ENCODE results near the gene OXCT1.

The OXCT1 gene

GRCh38 chr5:41878643-41879478, 8.6 kb upstream of the OXCT1 start:
- ATAC-seq (no peak), DNase-seq (ENCODE audit: low spot score in 2 of 2) (no peak)
- H3K4me3 Mint-ChIP-seq: no peak overlapping the region
- no peaks in the 10 kb centered on the region for H3K36me3 Mint-ChIP-seq
- H3K4me1 Mint-ChIP-seq: peaks cover 4% of the 10 kb centered on the region
- H3K9me3 Mint-ChIP-seq: no peaks in the 10 kb centered on the region
- H3K27ac Mint-ChIP-seq: no peak overlapping the region

DNA sequence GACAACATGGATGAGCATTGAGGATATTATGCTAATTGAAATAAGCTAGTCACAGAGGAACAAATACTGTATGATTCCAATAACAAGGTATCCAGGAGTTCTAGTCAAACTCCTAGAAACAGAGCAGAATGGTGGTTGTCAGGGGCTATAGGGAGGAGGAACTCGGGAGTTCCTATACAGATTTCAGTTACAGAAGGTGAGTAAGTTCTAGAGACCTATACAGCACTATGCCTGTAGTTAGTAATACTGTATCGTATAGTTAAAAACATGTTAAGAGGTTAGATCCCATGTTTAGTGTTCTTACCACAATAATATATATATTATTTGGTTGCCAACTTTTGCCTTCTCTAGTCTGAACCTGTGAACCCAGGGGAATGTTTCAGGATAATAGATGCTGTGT, 7.9 kb upstream of the OXCT1 start:
- Mint-ChIP-seq H3K27ac (no peak overlapping the region), H3K36me3 (no peaks in the 10 kb centered on the region), H3K4me1 (peaks cover 4% of the 10 kb centered on the region), H3K4me3 (no peak overlapping the region), H3K9me3 (no peaks in the 10 kb centered on the region)
- ATAC-seq: peak; percentile 36
- DNase-seq (ENCODE audit: low spot score in 2 of 2): no peak

DNA sequence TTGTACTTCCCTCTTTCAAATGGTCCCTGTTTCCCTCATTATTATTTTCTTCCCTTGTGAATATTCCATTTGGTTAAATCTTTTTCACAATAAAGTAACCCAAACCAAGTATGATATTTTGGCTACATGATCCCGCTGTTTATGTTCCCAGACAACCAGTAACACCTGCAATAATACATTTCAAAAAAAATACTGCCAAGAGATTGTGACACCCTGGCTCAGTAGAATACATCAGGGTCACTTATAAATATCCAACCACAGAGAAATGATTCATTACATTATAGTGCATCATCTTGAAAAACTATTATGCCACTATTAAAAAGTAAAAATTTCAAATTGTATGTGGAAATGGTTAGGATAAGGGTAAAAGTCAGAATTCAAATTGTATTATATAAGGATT, 7.2 kb upstream of the OXCT1 start:
- H3K27ac Mint-ChIP-seq: no peak overlapping the region
- H3K4me3 Mint-ChIP-seq: no peak overlapping the region
- no peaks in the 10 kb centered on the region for H3K36me3 Mint-ChIP-seq
- DNase-seq (ENCODE audit: low spot score in 2 of 2) (no peak), ATAC-seq (no peak)
- H3K9me3 Mint-ChIP-seq: no peaks in the 10 kb centered on the region
- H3K4me1 Mint-ChIP-seq: peaks cover 4% of the 10 kb centered on the region

DNA sequence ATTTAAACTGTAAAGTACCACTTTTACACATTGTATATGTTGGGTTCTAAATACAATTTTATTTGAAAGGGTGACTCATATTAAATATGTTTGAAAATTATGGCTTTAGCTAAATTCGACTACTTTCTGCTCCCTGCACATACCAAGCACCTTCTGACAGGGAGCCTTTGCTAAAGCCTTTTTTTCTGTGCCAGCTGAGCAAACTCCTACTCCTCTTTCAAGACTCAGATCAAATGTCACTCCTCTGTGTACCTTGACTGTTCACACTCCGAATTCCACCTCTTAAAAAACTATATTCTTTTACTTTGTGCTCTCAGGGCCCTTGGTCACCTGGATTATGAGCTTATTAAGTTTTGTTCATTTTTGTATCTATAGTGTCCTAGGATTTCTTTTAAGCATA, 6.5 kb upstream of the OXCT1 start:
- Mint-ChIP-seq H3K27ac (no peak overlapping the region), H3K36me3 (no peaks in the 10 kb centered on the region), H3K9me3 (no peaks in the 10 kb centered on the region), H3K4me3 (no peak overlapping the region), H3K4me1 (peaks cover 4% of the 10 kb centered on the region)
- DNase-seq (ENCODE audit: low spot score in 2 of 2) (no peak), ATAC-seq (no peak)

- Mint-ChIP-seq H3K4me3 (no peak overlapping the region), H3K27ac (no peak overlapping the region), H3K9me3 (no peaks in the 10 kb centered on the region), H3K36me3 (peaks cover 4% of the 10 kb centered on the region), H3K4me1 (peaks cover 12% of the 10 kb centered on the region)
- DNase-seq (ENCODE audit: low spot score in 2 of 2) (no peak), ATAC-seq (no peak)
Observed at GRCh38 chr5:41875121-41875520, 4.9 kb upstream of the OXCT1 start.

DNA sequence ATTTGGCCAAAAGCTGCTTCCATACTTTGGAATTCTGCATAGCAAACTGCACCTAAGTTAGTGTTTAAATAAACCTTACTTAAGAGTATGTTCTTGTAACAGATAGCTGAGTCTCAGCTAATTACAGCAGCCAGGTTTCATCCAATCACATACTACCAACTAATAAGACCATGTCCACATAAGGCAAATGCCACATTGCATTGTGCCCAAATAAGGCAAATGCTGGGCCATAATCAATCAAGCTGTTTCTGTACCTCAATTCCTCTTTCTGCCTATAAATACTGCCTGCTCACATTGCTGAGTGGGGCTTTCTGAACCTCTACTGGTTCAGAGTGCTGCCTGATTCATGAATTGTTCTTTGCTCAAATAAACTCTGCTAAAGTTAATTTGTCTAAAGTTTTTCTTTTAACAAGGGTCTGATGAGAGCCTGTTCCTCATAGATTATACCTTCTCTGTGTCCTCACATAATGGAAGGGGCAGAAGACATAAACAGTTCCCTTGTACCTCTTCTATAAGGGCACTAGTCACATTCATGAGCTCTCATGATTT, 4.4 kb upstream of the OXCT1 start:
- H3K4me1 Mint-ChIP-seq: peaks cover 12% of the 10 kb centered on the region
- H3K4me3 Mint-ChIP-seq: no peak overlapping the region
- no peak overlapping the region for H3K27ac Mint-ChIP-seq
- peaks cover 9% of the 10 kb centered on the region for H3K36me3 Mint-ChIP-seq
- DNase-seq (ENCODE audit: low spot score in 2 of 2) (no peak), ATAC-seq (no peak)
- no peaks in the 10 kb centered on the region for H3K9me3 Mint-ChIP-seq

GRCh38 chr5:41871852-41872251, 1.6 kb upstream of the OXCT1 start:
- Mint-ChIP-seq H3K4me1 (peaks cover 37% of the 10 kb centered on the region), H3K9me3 (no peaks in the 10 kb centered on the region), H3K4me3 (no peak overlapping the region), H3K36me3 (peaks cover 9% of the 10 kb centered on the region), H3K27ac (no peak overlapping the region)
- DNase-seq (ENCODE audit: low spot score in 2 of 2) (no peak), ATAC-seq (no peak)

GRCh38 chr5:41870627-41871048, 413 bp upstream of the OXCT1 start:
- H3K27ac Mint-ChIP-seq: peak overlapping the region; percentile 93
- no peak for DNase-seq (ENCODE audit: low spot score in 2 of 2)
- H3K36me3 Mint-ChIP-seq: peaks cover 9% of the 10 kb centered on the region
- H3K4me3 Mint-ChIP-seq: peak overlapping the region; percentile 93
- H3K4me1 Mint-ChIP-seq: peaks cover 47% of the 10 kb centered on the region
- ATAC-seq: no peak
- no peaks in the 10 kb centered on the region for H3K9me3 Mint-ChIP-seq

- Mint-ChIP-seq H3K27ac (peak overlapping the region; percentile 93), H3K36me3 (peaks cover 9% of the 10 kb centered on the region), H3K9me3 (no peaks in the 10 kb centered on the region), H3K4me3 (peak overlapping the region; percentile 93), H3K4me1 (peaks cover 57% of the 10 kb centered on the region)
- DNase-seq (ENCODE audit: low spot score in 2 of 2) (peak in 1 of 2 donors; percentile 7), ATAC-seq (no peak)
Observed at GRCh38 chr5:41869151-41869723, 988 bp downstream of the OXCT1 start.

DNA sequence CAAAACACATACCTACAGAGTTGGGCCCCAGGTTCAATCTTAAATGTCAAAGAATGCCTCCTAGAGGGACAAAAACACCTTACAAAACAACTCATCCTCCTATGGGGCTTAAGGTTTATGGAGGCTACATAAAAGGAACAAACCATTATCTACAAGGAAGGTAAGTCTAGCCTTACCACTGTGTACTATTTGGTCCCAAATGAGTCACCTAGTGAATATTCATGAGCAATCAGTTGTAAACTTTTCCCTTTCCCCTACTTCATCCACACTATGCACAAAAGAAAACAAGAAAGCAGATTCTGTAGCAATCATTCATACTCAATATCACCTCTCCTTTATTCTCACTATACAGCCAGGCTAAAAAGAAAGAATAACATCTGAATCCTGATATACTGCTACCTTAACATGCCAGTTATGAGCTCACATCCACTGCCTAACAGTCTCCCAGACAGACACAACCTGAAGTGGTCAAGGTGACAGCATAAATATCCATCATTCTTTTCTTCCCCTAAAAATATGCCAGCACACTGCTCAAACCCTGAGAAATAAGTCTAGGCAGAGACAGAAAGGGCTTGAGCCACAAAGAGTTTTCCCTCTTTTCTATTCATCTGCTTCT, 6.2 kb downstream of the OXCT1 start:
- peaks cover 66% of the 10 kb centered on the region for H3K4me1 Mint-ChIP-seq

DNA sequence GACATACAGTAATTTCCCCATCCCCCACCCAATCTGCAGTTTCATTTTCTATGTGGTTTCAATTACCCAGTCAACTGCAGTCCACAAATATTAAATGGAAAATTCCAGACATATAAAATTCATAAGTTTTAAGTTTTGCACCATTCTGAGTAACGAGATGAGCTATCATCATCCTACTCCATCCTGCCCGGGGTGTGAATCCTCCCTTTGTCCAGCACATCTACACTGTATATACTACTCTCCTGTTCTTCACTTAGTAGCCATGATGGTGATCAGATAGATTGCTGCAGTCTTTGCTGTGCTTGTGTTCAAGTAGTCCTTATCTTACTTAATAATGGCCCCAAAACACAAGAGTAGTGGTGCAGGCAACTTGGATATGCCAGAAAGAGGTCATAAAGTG, 11.3 kb downstream of the OXCT1 start:
- H3K27ac Mint-ChIP-seq: peak overlapping the region; percentile 91
- peaks cover 21% of the 10 kb centered on the region for H3K4me1 Mint-ChIP-seq
- H3K36me3 Mint-ChIP-seq: peaks cover 7% of the 10 kb centered on the region
- H3K9me3 Mint-ChIP-seq: no peaks in the 10 kb centered on the region
- DNase-seq (ENCODE audit: low spot score in 2 of 2) (no peak), ATAC-seq (peak; percentile 63)
- H3K4me3 Mint-ChIP-seq: peak overlapping the region; percentile 15

More for the DNA sequence above, 6.2 kb downstream of the OXCT1 start:
- Mint-ChIP-seq H3K4me3 (peak overlapping the region; percentile 17), H3K36me3 (peaks cover 7% of the 10 kb centered on the region), H3K9me3 (no peaks in the 10 kb centered on the region), H3K27ac (peak overlapping the region; percentile 60)
- no peak for DNase-seq (ENCODE audit: low spot score in 2 of 2)
- ATAC-seq: peak; percentile 86

GRCh38 chr5:41857989-41858388, 12.2 kb downstream of the OXCT1 start:
- ATAC-seq (no peak), DNase-seq (ENCODE audit: low spot score in 2 of 2) (no peak)
- no peaks in the 10 kb centered on the region for H3K36me3 Mint-ChIP-seq
- peaks cover 13% of the 10 kb centered on the region for H3K4me1 Mint-ChIP-seq
- no peak overlapping the region for H3K4me3 Mint-ChIP-seq
- no peaks in the 10 kb centered on the region for H3K9me3 Mint-ChIP-seq
- H3K27ac Mint-ChIP-seq: no peak overlapping the region

DNA sequence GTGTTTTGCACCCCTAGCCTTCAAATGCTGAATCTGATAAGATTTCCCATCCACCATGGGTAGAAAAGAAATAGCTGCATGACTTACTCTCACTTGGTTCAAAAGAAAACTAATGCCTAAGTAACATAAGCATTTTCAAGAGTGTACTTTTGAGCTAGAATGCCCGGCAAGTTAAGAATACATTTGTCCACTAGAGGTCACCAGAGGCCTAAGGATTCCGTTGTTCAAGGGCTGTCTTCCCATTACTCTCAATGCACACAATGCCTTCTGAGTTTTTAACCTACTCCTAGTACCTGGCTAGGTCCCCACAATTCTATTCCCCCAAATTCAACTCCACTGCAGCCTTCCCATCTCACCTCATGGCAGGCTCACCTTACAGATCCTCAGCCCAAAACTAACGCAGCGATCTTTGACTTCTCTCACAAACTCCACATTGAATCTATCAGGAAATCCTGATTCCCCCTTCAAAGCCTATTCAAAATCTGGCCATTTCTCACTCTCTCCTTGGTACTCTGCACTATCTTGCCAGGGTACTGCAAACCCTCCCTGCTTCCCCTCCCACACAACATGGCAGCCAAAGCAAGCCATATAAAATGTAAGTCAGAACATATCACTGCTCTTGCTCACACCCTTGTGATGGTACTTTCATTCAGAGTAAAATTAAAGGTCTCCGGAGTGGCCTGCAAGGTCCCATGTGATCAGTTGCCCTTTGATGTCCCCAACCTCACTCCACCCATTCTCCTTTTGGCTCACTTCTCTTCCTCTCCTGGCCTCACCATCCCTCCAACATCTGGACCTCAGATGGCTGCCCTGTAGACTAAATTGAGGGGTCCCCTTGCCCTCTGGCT, 13.4 kb downstream of the OXCT1 start:
- ATAC-seq (peak; percentile 81), DNase-seq (ENCODE audit: low spot score in 2 of 2) (peak; percentile 47 to 72)
- no peak overlapping the region for H3K4me3 Mint-ChIP-seq
- no peaks in the 10 kb centered on the region for H3K9me3 Mint-ChIP-seq
- no peaks in the 10 kb centered on the region for H3K36me3 Mint-ChIP-seq
- H3K4me1 Mint-ChIP-seq: peaks cover 12% of the 10 kb centered on the region
- H3K27ac Mint-ChIP-seq: no peak overlapping the region

GRCh38 chr5:41852293-41852692, 17.9 kb downstream of the OXCT1 start:
- H3K27ac Mint-ChIP-seq: peak overlapping the region; percentile 92
- H3K36me3 Mint-ChIP-seq: peaks cover 4% of the 10 kb centered on the region
- H3K9me3 Mint-ChIP-seq: no peaks in the 10 kb centered on the region
- H3K4me1 Mint-ChIP-seq: peaks cover 22% of the 10 kb centered on the region
- ATAC-seq (peak; percentile 61), DNase-seq (ENCODE audit: low spot score in 2 of 2) (no peak)
- no peak overlapping the region for H3K4me3 Mint-ChIP-seq

DNA sequence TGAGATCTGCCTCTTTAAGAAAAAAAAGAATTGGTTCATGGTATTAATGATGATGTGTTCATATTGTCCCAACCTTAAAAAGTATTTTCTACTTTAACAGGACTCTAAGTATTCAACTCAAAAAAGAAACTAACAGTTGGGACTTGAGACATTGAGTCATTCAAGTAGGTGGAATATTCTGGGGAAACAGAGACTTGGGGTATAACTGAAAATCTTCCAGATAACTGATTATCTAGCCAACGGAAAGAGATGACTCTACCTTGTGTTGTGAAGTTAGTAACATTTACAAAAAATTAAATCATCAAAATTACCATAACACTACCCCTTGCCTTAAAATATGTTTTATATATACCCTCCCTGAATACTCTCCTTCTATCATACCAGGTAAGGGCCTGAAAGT, 19.1 kb downstream of the OXCT1 start:
- H3K36me3 Mint-ChIP-seq: peaks cover 11% of the 10 kb centered on the region
- H3K9me3 Mint-ChIP-seq: no peaks in the 10 kb centered on the region
- H3K4me1 Mint-ChIP-seq: peaks cover 22% of the 10 kb centered on the region
- ATAC-seq (peak; percentile 70), DNase-seq (ENCODE audit: low spot score in 2 of 2) (no peak)
- H3K27ac Mint-ChIP-seq: peak overlapping the region; percentile 92
- peak overlapping the region; percentile 45 for H3K4me3 Mint-ChIP-seq
